HL-60 (cell line): ENCODE data around the gene SH3RF2.
"Not testable (repeated sequence)": the region's sequence is repeated elsewhere in the genome, so short reads cannot be mapped to it uniquely, and the experiment has no call there.

ENCODE experiments used
- DNase-seq, 2 experiments: peaks; one replicate each; pipeline ENCODE4 v3.0.0-alpha.2; 2010 to 2020; ENCODE audit warnings: low read depth in 1 of 2, low spot score in 1 of 2
- H3K27ac ChIP-seq: fragments of 250-450 bp; sonication (Bioruptor Pico); replicated peaks from 2 replicates; pipeline ENCODE4 v1.5.1; 2020; ENCODE audit warnings: mild to moderate bottlenecking, moderate library complexity
- H3K27me3 ChIP-seq: fragments of 250-450 bp; sonication (Bioruptor Pico); 2 replicates; pipeline ENCODE4 v1.5.1; 2021; ENCODE audit warnings: mild to moderate bottlenecking, moderate library complexity; ENCODE audit not compliant: insufficient read depth, poor library complexity, severe bottlenecking
- H3K4me3 ChIP-seq: replicated peaks from 2 replicates; pipeline ENCODE4 v1.5.1; 2011; ENCODE audit warnings: mild to moderate bottlenecking, control low read depth, low read length; ENCODE audit not compliant: insufficient read depth
- GABPA ChIP-seq: IDR thresholded peaks from 2 replicates; pipeline ENCODE4 v1.6.1; 2012; ENCODE audit warnings: low read depth
- POLR2AphosphoS5 ChIP-seq: IDR thresholded peaks from 2 replicates; pipeline ENCODE4 v1.6.1; 2012; ENCODE audit warnings: low read depth
- REST ChIP-seq: IDR thresholded peaks from 2 replicates; pipeline ENCODE4 v1.6.1; 2012; ENCODE audit warnings: low read depth; ENCODE audit not compliant: insufficient replicate concordance
- SPI1 ChIP-seq: IDR thresholded peaks from 2 replicates; pipeline ENCODE4 v1.6.1; 2012; ENCODE audit warnings: low read depth, mild to moderate bottlenecking, borderline replicate concordance
- TF ChIP-seq, protein P1 (sequence below): IDR thresholded peaks from one replicate; pipeline ENCODE4 v1.5.1; 2011; ENCODE audit warnings: low read length, control low read depth, inconsistent platforms; ENCODE audit not compliant: insufficient read depth

The SH3RF2 gene

GRCh38 chr5:145889611-145890010, 46.8 kb upstream of the SH3RF2 start:
- H3K27me3 ChIP-seq, result no peaks in the 10 kb centered on the region
- no peak for DNase-seq
- H3K4me3 ChIP-seq, result no peak overlapping the region
- H3K27ac ChIP-seq, result no peak overlapping the region
- TF ChIP-seq, protein P1, sequence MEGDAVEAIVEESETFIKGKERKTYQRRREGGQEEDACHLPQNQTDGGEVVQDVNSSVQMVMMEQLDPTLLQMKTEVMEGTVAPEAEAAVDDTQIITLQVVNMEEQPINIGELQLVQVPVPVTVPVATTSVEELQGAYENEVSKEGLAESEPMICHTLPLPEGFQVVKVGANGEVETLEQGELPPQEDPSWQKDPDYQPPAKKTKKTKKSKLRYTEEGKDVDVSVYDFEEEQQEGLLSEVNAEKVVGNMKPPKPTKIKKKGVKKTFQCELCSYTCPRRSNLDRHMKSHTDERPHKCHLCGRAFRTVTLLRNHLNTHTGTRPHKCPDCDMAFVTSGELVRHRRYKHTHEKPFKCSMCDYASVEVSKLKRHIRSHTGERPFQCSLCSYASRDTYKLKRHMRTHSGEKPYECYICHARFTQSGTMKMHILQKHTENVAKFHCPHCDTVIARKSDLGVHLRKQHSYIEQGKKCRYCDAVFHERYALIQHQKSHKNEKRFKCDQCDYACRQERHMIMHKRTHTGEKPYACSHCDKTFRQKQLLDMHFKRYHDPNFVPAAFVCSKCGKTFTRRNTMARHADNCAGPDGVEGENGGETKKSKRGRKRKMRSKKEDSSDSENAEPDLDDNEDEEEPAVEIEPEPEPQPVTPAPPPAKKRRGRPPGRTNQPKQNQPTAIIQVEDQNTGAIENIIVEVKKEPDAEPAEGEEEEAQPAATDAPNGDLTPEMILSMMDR, result no peak
- TF ChIP-seq GABPA (no peak), REST (no peak), POLR2AphosphoS5 (no peak)

DNA sequence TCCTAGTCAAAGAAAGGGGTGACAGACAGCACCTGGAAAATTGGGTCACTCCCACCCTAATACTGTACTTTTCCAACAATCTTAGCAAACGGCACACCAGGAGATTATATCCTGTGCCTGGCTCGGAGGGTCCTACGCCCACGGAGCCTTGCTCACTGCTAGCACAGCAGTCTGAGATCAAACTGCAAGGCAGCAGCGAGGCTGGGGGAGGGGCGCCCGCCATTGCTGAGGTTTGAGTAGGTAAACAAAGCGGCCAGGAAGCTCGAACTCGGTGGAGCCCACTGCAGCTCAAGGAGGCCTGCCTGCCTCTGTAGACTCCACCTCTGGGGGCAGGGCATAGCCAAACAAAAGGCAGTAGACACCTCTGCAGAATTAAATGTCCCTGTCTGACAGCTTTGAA, 45.0 kb upstream of the SH3RF2 start:
- not testable (repeated sequence) for DNase-seq, H3K4me3 ChIP-seq, H3K27me3 ChIP-seq, H3K27ac ChIP-seq

- TF ChIP-seq, protein P1, result no peak
- TF ChIP-seq GABPA (no peak), POLR2AphosphoS5 (no peak), SPI1 (no peak), REST (no peak)
- Histone ChIP-seq H3K27ac (no peak overlapping the region), H3K4me3 (no peak overlapping the region), H3K27me3 (no peaks in the 10 kb centered on the region)
- no peak for DNase-seq
Observed at GRCh38 chr5:145898171-145898570, 38.2 kb upstream of the SH3RF2 start.

DNA sequence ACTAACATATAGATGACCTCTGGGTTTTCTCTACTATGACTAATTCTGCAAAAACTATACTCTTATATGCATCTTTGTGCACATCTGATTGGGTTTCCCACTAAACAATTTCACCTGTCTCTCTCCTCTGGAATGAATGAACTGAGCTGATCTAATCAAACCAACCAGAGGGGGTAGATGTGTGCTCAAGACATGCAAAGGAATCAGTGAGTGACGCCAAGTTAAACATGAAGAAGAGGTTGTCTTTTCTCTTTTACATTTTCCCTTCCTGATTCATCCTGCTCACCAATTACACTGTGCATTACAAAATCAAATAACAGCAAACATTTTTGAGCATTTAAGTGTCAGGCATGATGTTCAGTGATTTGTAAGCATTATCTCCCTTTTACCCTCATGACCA, 34.0 kb upstream of the SH3RF2 start:
- H3K27ac ChIP-seq, result no peak overlapping the region
- DNase-seq, result no peak
- H3K4me3 ChIP-seq, result no peak overlapping the region
- TF ChIP-seq, protein P1, result no peak
- no peak for TF ChIP-seq GABPA
- no peak for TF ChIP-seq POLR2AphosphoS5
- no peak for TF ChIP-seq SPI1
- TF ChIP-seq REST, result no peak
- no peaks in the 10 kb centered on the region for H3K27me3 ChIP-seq
